ENCODE data around the gene AVEN.

- TF ChIP-seq SMC3 (IDR thresholded peaks at IDR 0.05; ENCODE audit: low read depth, low read length) (no peak), FOXM1 (IDR thresholded peaks at IDR 0.05; ENCODE audit: low read depth) (no peak), RCOR1 (IDR thresholded peaks at IDR 0.05; ENCODE audit: low read length) (no peak), POLR2AphosphoS5 (IDR thresholded peaks at IDR 0.05; ENCODE audit: low read depth, low read length) (no peak), CTCF (IDR thresholded peaks at IDR 0.05) (no peak), RAD21 (IDR thresholded peaks at IDR 0.05; ENCODE audit: low read length) (no peak), USF2 (IDR thresholded peaks at IDR 0.05; ENCODE audit: borderline replicate concordance, low read depth, low read length) (no peak), YY1 (IDR thresholded peaks at IDR 0.05; ENCODE audit: low read depth) (no peak), EP300 (IDR thresholded peaks at IDR 0.05; ENCODE audit: borderline replicate concordance in 1 of 2, low read depth in 1 of 2, low read length in 1 of 2) (no peak), MAX (IDR thresholded peaks at IDR 0.05; ENCODE audit: low read depth) (no peak), JUND (IDR thresholded peaks at IDR 0.05) (no peak), PBX3 (IDR thresholded peaks at IDR 0.05) (no peak)
These were observed 20.5 kb upstream of the AVEN start for GRCh38 chr15:34059476-34059875.
